OCI-LY1 (cell line): Measurements from ENCODE around the gene FAM83E.

Experiments
- EZH2 ChIP-seq: fragments of 200-600 bp; sonication (generic), shearing (Covaris generic); IDR thresholded peaks from 2 replicates; pipeline ENCODE4 v1.8.0; 2017; ENCODE audit warnings: borderline replicate concordance, mixed run types, mild to moderate bottlenecking, antibody characterized with exemption, low read length, moderate library complexity, mixed read lengths
- TF ChIP-seq, protein P1 (sequence below): fragments of 200-600 bp; sonication (generic), shearing (Covaris generic); IDR thresholded peaks from 2 replicates; pipeline ENCODE4 v1.5.1; 2017; ENCODE audit warnings: mild to moderate bottlenecking, antibody characterized with exemption, low read length, moderate library complexity, mixed read lengths

- no peak for TF ChIP-seq EZH2
- TF ChIP-seq, protein P1, sequence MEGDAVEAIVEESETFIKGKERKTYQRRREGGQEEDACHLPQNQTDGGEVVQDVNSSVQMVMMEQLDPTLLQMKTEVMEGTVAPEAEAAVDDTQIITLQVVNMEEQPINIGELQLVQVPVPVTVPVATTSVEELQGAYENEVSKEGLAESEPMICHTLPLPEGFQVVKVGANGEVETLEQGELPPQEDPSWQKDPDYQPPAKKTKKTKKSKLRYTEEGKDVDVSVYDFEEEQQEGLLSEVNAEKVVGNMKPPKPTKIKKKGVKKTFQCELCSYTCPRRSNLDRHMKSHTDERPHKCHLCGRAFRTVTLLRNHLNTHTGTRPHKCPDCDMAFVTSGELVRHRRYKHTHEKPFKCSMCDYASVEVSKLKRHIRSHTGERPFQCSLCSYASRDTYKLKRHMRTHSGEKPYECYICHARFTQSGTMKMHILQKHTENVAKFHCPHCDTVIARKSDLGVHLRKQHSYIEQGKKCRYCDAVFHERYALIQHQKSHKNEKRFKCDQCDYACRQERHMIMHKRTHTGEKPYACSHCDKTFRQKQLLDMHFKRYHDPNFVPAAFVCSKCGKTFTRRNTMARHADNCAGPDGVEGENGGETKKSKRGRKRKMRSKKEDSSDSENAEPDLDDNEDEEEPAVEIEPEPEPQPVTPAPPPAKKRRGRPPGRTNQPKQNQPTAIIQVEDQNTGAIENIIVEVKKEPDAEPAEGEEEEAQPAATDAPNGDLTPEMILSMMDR: no peak
These were observed 15.7 kb downstream of the FAM83E start for GRCh38 chr19:48598996-48599700.
